Measurements from ENCODE around the gene TBX18. TPM values are rescaled to one million over a fixed set of nuclear protein-coding genes. Genes with fewer than 3 reads are reported as not detected.
A peak's percentile ranks its signal among the peaks of the same experiment; 100 is the strongest.

The TBX18 gene
- total and polyA plus RNA-seq, 9 of the 15 experiments (the other 6 are each of a cell fraction or from before 2014, with no cell fraction given) = 4.0 to 36.1 (median 20.7) TPM

DNA sequence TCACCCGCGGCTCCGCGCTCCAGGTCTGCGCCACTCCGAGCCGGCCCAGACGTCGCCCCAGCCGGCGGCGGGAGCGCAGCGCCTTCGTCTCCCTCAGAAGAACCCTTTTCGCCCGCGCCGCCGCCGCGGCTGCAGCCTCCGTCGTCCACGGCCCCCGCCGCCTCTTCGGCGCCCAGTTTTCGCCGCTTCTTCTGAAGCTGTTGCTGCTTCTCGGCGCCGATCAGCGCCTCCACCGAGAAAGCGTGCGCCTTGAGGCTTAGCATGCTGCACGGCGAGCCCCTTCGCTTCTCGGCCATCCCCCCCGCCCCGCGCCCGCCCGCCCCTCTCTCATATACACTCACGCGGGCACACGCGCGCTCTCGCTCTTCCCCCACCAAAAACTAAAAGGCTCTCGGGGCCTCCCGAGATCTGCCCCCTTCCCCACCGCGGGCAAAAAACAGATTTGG, 489 bp downstream of the TBX18 start (continued):
- TF ChIP-seq ELK1 (CRISPR knock-in tag; IDR thresholded peaks at IDR 0.05) (no peak), AFF4 (CRISPR knock-in tag; IDR thresholded peaks at IDR 0.05) (peak; percentile 29; the same call in 1 of the 2 replicates), RBFOX2 (IDR thresholded peaks at IDR 0.05; ENCODE audit: low read depth, low read length) (peak; percentile 62; the same call in 1 of the 2 replicates)
- TF ChIP-seq, protein P1, sequence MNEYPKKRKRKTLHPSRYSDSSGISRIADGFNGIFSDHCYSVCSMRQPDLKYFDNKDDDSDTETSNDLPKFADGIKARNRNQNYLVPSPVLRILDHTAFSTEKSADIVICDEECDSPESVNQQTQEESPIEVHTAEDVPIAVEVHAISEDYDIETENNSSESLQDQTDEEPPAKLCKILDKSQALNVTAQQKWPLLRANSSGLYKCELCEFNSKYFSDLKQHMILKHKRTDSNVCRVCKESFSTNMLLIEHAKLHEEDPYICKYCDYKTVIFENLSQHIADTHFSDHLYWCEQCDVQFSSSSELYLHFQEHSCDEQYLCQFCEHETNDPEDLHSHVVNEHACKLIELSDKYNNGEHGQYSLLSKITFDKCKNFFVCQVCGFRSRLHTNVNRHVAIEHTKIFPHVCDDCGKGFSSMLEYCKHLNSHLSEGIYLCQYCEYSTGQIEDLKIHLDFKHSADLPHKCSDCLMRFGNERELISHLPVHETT (CRISPR knock-in tag; conservative IDR thresholded peaks at IDR 0.05 in 1 of 2, IDR thresholded peaks at IDR 0.05 in 1 of 2) = 0 out of 4 replicates have a peak, but pooled peaks of 1 of the 2 experiments have one; percentile 14
- TF ChIP-seq, protein P2, sequence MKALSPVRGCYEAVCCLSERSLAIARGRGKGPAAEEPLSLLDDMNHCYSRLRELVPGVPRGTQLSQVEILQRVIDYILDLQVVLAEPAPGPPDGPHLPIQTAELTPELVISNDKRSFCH (CRISPR knock-in tag; IDR thresholded peaks at IDR 0.05) = no peak
- TF ChIP-seq, protein P2 (tag; IDR thresholded peaks at IDR 0.05) = 0 out of 2 replicates have a peak, but pooled peaks have one; percentile 16
- TF ChIP-seq, protein P3, sequence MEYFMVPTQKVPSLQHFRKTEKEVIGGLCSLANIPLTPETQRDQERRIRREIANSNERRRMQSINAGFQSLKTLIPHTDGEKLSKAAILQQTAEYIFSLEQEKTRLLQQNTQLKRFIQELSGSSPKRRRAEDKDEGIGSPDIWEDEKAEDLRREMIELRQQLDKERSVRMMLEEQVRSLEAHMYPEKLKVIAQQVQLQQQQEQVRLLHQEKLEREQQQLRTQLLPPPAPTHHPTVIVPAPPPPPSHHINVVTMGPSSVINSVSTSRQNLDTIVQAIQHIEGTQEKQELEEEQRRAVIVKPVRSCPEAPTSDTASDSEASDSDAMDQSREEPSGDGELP (CRISPR knock-in tag; IDR thresholded peaks at IDR 0.05; ENCODE audit: borderline replicate concordance) = peak; percentile 13; the same call in 1 of the 2 replicates
